ENCODE data around the gene AVPR1B.
"Not testable (repeated sequence)": the region's sequence is repeated elsewhere in the genome, so short reads cannot be mapped to it uniquely, and the experiment has no call there.

The AVPR1B gene

DNA sequence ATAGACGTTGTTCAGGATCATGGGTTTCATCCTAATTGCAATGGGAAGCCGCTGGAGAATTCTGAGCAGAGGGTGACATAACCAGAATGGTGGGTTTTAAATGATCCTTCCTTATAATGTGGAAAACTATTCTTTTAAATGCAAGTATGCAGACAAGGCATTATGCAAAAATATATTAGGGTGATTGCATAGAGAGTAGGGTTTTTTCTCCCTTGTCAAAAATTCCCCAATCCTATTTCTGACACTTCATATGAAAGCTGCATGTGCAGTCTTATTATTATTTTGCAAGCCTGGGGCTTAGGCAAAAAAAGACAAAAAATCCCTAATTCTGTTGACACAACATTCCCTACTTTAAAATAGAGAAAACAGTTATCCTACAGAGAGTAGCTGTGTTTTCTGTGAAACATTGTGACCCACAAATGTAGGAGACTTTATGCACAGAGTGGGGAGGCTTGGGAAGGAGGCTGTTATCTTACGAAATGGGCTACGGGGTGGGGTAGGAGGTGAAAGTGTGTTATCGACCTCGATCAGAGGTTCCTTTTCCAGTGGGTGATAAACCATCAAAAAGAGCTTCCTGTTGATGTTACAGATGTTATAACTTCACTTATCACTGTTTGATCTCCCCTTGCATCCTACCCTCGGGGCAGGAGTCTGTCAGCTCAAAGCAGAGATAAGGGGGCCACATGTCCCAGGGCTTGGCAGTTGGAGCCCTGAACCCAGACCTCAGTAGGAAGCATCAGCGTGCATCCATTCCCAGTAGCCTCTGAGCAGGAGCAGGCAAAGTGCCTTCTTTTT is 37.0 kb downstream of the AVPR1B start:
- no peak for DNase-seq

DNA sequence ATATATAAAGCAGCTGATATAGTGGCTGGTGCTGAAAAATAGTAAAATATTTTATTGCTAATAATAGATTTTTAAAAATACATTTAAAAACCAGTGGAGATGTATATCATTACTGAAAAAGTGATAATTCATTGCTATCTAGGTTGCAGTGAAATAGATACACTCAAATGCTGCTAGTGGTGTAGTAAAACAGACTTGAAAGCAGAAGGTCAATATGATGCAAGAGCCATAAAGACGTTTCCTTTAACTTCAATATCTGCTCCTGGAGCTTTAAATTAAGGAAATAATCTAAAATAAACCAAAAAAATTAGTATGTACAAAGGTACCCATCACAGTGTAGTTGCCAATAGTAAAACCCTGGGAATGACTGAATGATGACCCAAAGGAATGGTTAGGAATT is 38.1 kb downstream of the AVPR1B start:
- no peak for DNase-seq

DNA sequence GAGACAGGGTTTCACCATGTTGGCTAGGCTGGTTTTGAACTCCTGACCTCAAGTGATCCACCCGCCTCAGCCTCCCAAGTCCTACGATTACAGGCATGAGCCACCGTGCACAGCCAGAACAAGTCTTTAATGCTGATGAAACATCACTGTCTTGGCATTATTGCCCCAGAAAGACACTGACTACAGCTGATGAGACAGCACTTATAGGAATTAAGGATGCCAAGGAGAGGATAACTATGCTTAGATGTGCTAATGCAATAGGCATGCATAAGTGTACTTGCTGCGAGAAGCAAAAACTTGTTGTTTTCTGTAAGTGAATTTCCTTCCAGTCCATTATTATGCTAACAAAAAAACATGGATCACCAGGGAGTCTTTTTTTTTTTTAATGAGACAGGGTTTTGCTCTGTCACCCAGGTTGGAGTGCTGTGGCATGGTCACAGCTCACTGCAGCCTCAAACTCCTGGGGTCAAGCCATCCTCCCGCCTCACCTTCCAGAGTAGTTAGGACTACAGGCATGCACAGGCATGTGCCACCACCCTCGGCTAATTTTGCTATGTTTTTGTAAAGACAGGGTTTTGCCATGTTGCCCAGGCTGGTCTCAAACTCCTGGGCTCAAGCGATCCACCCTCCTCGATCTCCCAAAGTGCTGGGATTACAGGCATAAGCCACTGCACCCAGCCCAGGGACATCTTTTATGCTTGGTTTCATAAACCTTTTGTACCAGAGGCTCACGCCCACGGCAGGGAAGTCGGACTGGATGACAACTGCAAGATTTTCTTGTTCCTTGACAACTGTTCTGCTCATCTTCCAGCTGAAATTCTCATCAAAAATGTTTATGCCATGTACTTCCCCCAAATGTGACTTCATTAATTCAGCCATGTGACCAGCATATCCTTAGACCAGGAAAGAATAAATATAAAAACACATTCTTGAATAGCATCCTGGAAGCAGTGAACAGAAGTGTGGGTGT is 41.1 kb downstream of the AVPR1B start:
- DNase-seq, result no peak

DNA sequence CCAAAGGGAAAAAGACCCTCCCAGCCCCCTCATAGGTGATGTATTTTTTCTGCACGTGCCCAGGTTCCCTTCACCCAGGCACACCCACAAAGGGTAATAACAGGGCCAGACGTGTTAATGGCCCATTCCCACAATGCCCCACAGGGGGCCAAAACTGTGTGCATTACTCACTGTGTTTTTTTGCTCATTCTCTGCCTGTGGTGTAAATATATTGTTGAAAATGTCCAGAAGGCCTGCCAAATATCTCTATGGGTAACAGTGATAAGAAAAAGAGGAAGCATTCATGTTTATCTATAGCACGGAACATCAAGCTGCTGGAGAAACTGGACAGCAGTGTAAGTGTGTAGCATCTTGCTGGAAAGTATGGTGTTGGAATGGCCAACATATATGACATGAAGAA is 42.3 kb downstream of the AVPR1B start:
- DNase-seq, result no peak

DNA sequence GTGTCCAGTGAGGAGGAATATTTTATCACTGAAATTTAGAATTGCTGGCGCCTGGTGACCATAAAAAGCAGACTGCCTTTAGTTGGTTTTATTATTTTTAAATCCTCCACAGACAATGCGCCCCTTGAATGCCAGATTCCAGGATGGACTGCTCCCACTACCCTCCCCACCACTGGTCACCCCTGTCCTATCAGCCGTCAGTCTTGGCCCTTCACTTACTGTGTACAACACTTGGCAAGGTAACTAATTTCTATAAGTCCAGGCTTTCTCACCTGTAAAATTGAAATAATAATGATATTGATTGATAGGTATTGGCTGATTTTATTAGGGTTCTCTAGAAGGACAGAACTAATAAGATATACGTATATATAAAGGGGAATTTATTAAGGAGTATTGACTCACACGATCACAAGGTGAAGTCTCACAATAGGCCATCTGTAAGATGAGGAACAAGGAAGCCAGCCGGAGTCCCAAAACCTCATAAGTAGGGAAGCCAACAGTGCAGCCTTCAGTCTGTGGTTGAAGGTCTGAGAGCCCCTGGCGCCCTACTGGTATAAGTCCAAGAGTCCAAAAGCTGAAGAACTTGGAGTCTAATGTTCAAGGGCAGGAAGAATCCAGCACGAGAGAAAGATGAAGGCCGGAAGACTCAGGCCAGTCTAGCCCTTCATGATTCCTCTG is 46.4 kb downstream of the AVPR1B start:
- no peak for DNase-seq

DNA sequence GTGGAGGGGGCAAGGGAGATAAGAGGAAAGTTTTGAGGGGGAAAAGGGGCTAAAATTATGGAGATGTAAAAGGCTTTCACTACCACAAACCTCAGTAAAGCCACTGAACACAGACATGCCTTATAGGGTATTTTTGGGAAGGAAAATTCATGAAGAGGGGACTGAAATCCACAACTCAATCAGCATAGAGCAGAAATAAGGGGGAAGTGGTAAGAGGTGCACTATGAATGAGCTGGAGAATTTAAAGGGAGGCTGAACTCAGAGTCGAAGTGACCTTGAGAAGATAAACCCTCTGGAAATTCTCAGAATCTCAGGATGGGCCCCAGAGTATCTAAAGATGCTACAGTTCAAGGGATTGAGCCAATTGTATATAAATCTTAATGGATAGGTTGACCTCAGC is 48.9 kb downstream of the AVPR1B start:
- no peak for DNase-seq

DNA sequence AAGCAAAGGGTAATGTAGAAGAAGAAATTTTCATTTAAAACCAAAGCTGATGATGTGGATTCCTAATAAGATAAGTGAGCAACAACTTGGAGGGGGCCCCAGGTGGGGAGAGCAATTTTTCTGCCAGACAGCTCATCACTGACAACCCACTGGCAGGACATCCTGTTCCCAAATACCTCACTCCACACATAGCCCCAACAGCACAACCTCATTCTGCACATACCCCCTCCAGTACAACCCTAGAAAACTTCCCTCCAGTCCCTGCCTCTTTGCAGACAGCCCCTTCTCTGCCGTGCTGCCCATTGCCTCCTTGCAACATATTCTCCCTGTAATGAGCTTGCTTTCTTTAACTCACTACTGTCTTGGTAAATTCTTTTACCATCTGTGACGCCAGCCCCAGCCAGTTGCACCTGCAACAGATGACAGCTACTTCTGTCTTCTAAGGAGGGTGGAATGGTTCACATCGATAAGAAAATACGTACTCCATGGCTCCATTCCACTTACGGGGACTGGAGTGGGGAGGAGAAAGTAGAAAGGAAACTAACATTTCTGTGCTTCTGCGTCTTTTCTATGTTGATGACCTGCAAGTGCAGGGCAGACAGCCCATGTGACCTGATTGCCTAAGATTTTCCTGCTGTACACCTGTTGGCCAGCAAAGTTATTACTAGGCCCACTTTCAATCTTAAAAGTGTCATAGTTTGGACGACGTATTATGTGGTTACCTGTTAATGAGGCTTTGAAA is 49.5 kb downstream of the AVPR1B start:
- no peak for DNase-seq

- DNase-seq, result no peak
Observed at GRCh38 chr1:206066479-206067171, 50.6 kb downstream of the AVPR1B start.

DNA sequence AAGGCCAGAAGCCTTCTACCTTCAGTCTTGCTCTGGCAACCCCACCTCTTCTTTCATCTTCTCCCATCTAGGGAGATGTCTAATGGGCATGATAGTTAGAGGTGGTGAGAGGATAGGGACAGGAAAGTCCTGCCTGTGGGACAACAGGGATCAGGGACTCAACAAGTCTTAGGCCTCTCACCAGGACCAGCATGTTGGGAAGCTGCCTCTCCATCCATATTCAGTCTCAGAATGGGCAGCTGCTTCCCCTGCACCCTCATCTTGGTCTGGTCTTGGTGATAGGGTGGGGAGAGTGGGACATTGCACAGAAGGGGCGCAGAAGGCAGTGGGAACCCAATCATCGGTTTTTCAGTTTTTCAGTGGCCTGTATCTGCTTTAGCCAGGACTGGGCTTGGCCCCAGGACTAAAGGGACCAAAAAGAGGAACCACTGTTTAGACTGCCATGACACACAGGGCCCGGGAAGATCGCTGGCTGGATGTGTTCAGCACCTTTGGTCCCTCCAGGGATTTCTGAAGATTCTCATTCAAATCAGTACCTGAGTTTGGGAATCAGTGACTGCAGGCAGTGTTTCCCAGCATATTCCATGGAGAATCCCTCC is 51.5 kb downstream of the AVPR1B start:
- no peak for DNase-seq

DNA sequence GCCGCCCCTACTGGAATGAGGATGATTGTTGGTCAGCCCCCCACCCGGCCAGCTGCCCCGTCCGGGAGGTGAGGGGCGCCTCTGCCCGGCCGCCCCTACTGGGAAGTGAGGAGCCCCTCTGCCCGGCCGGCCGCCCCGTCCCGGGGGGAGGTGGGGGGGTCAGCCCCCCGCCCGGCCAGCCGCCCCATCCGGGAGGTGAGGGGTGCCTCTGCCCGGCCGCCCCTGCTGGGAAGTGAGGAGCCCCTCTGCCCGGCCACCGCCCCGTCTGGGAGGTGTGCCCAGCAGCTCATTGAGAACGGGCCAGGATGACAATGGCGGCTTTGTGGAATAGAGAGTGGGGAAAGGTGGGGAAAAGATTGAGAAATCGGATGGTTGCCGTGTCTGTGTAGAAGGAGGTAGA is 52.7 kb downstream of the AVPR1B start:
- DNase-seq, result not testable (repeated sequence)

DNA sequence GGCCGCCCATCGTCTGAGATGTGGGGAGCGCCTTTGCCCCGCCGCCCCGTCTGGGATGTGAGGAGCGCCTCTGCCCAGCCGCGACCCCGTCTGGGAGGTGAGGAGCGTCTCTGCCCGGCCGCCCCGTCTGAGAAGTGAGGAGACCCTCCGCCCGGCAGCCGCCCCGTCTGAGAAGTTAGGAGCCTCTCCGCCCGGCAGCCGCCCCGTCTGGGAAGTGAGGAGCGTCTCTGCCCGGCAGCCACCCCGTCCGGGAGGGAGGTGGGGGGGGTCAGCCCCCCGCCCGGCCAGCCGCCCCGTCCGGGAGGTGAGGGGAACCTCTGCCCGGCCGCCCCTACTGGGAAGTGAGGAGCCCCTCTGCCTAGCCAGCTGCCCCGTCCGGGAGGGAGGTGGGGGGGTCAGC is 53.2 kb downstream of the AVPR1B start:
- DNase-seq, result not testable (repeated sequence)

DNA sequence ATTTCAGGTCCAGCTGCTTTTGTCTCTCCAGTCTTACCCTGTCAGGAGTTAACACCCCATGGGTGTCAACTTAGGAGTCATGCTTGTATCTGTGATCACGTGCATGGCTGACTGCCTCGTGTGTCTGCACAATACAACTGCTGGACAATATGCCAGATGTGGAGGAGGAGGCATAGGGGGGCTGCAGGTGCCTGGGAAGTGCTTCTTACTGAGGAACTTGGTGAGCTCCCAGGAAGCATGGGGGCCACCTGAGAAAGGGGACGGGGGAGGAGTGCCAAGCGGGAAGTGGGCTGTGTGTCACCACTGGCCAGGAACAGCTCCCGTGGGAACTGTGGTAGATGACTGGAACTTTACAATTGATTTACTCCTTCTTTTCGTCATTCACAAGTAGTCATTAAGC is 54.7 kb downstream of the AVPR1B start:
- no peak for DNase-seq

DNA sequence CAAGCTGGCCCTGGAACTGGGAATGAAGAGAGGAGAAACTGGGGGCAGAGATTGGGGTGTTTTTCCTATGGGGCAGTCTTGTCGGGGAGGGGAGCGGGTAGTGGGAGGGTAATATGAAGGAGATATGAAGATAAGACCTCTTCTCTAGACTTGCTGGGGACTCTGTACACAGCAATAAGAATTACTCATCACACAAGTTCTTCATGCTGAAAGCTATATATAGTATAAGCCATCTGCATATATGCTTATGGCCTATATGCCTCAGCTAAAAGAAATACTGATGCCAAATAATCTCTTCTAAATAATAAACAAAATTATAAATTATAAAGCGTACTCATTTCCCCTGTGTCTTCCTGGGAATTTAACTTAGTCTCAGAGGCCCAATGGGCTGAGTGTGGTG is 56.3 kb downstream of the AVPR1B start:
- no peak for DNase-seq
